ENCODE data around the gene SEMA3E.

Gene SEMA3E

GRCh38 chr7:83546586-83546985 lies 102.4 kb downstream of the SEMA3E start:
- no peak overlapping the region for H3K4me3 ChIP-seq
- TF ChIP-seq Cebpa-rat (IDR thresholded peaks at IDR 0.05) = no peak
- no peaks in the 10 kb centered on the region for H4K20me1 ChIP-seq
- H3K27ac ChIP-seq = no peak overlapping the region
- H3K9me3 ChIP-seq (replicated peaks in 1 of 11) = no peaks in the 10 kb centered on the region
- H3K4me2 ChIP-seq = no peak overlapping the region
- H3K9ac ChIP-seq = no peak overlapping the region
- H3K36me3 ChIP-seq = no peaks in the 10 kb centered on the region
- no peaks in the 10 kb centered on the region for H3K27me3 ChIP-seq
- H3K4me1 ChIP-seq = peaks cover 0 to 17% (median 0%) of the 10 kb centered on the region in 10 experiments; a peak in 2 of 20 replicates

- Histone ChIP-seq H3K27me3 (no peaks in the 10 kb centered on the region), H3K27ac (no peak overlapping the region), H3K9ac (no peak overlapping the region), H3K4me3 (no peak overlapping the region), H3K4me1 (peaks cover 0 to 17% (median 0%) of the 10 kb centered on the region in 10 experiments; a peak in 3 of 20 replicates), H3K36me3 (no peaks in the 10 kb centered on the region), H3K4me2 (no peak overlapping the region), H4K20me1 (no peaks in the 10 kb centered on the region), H3K9me3 (replicated peaks in 1 of 11) (no peaks in the 10 kb centered on the region)
- no peak for TF ChIP-seq Cebpa-rat (IDR thresholded peaks at IDR 0.05)
Measured at GRCh38 chr7:83541187-83541960, 107.6 kb downstream of the SEMA3E start.

- no peaks in the 10 kb centered on the region for H3K27me3 ChIP-seq
- H4K20me1 ChIP-seq = no peaks in the 10 kb centered on the region
- H3K4me3 ChIP-seq = no peak overlapping the region
- no peak overlapping the region for H3K9ac ChIP-seq
- H3K9me3 ChIP-seq (replicated peaks in 1 of 11) = no peaks in the 10 kb centered on the region
- H3K36me3 ChIP-seq = no peaks in the 10 kb centered on the region
- TF ChIP-seq Cebpa-rat (IDR thresholded peaks at IDR 0.05) = no peak
- peaks cover 0 to 6% (median 0%) of the 10 kb centered on the region in 10 experiments; a peak in 1 of 20 replicates for H3K4me1 ChIP-seq
- H3K27ac ChIP-seq = no peak overlapping the region
- no peak overlapping the region for H3K4me2 ChIP-seq
Measured at GRCh38 chr7:83534488-83534887, 114.5 kb downstream of the SEMA3E start.

GRCh38 chr7:83532219-83532618 lies 116.7 kb downstream of the SEMA3E start:
- no peak overlapping the region for H3K27ac ChIP-seq
- H3K4me3 ChIP-seq = no peak overlapping the region
- no peak for TF ChIP-seq Cebpa-rat (IDR thresholded peaks at IDR 0.05)
- H3K4me2 ChIP-seq = no peak overlapping the region
- H3K27me3 ChIP-seq = no peaks in the 10 kb centered on the region
- H4K20me1 ChIP-seq = no peaks in the 10 kb centered on the region
- peaks cover 0 to 3% (median 0%) of the 10 kb centered on the region in 10 experiments; a peak in 1 of 20 replicates for H3K4me1 ChIP-seq
- no peak overlapping the region for H3K9ac ChIP-seq
- no peaks in the 10 kb centered on the region for H3K36me3 ChIP-seq
- no peaks in the 10 kb centered on the region for H3K9me3 ChIP-seq (replicated peaks in 1 of 11)

GRCh38 chr7:83531766-83532165 lies 117.2 kb downstream of the SEMA3E start:
- Histone ChIP-seq H3K4me1 (no peaks in the 10 kb centered on the region), H4K20me1 (no peaks in the 10 kb centered on the region), H3K4me3 (no peak overlapping the region), H3K9me3 (replicated peaks in 1 of 11) (no peaks in the 10 kb centered on the region), H3K4me2 (no peak overlapping the region), H3K9ac (no peak overlapping the region), H3K36me3 (no peaks in the 10 kb centered on the region), H3K27ac (no peak overlapping the region), H3K27me3 (no peaks in the 10 kb centered on the region)
- TF ChIP-seq Cebpa-rat (IDR thresholded peaks at IDR 0.05) = no peak

- Histone ChIP-seq H3K9me3 (replicated peaks in 1 of 11) (no peaks in the 10 kb centered on the region), H3K4me1 (no peaks in the 10 kb centered on the region), H3K27me3 (no peaks in the 10 kb centered on the region)
Measured at GRCh38 chr7:83528925-83529423, 120.0 kb downstream of the SEMA3E start.

GRCh38 chr7:83524277-83525075 lies 124.5 kb downstream of the SEMA3E start:
- H3K4me2 ChIP-seq = no peak overlapping the region
- H4K20me1 ChIP-seq = no peaks in the 10 kb centered on the region
- no peaks in the 10 kb centered on the region for H3K9me3 ChIP-seq (replicated peaks in 1 of 11)
- no peak overlapping the region for H3K4me3 ChIP-seq
- H3K27me3 ChIP-seq = no peaks in the 10 kb centered on the region
- TF ChIP-seq Cebpa-rat (IDR thresholded peaks at IDR 0.05) = no peak
- no peak overlapping the region for H3K27ac ChIP-seq
- H3K4me1 ChIP-seq = no peaks in the 10 kb centered on the region
- no peak overlapping the region for H3K9ac ChIP-seq
- H3K36me3 ChIP-seq = no peaks in the 10 kb centered on the region

More at GRCh38 chr7:83528925-83529423, 120.0 kb downstream of the SEMA3E start:
- Histone ChIP-seq H3K36me3 (no peaks in the 10 kb centered on the region), H3K9ac (no peak overlapping the region), H3K4me3 (no peak overlapping the region), H3K27ac (no peak overlapping the region), H3K4me2 (no peak overlapping the region), H4K20me1 (no peaks in the 10 kb centered on the region)
- no peak for TF ChIP-seq Cebpa-rat (IDR thresholded peaks at IDR 0.05)

- Histone ChIP-seq H3K4me2 (no peak overlapping the region), H4K20me1 (no peaks in the 10 kb centered on the region), H3K36me3 (no peaks in the 10 kb centered on the region), H3K4me1 (no peaks in the 10 kb centered on the region), H3K27ac (no peak overlapping the region), H3K4me3 (no peak overlapping the region), H3K9ac (no peak overlapping the region), H3K27me3 (no peaks in the 10 kb centered on the region), H3K9me3 (replicated peaks in 1 of 11) (no peaks in the 10 kb centered on the region)
- TF ChIP-seq Cebpa-rat (IDR thresholded peaks at IDR 0.05) = no peak
Measured at GRCh38 chr7:83520726-83521125, 128.2 kb downstream of the SEMA3E start.

- H3K9me3 ChIP-seq (replicated peaks in 1 of 11) = no peaks in the 10 kb centered on the region
- no peak overlapping the region for H3K9ac ChIP-seq
- no peaks in the 10 kb centered on the region for H3K36me3 ChIP-seq
- TF ChIP-seq Cebpa-rat (IDR thresholded peaks at IDR 0.05) = no peak
- no peaks in the 10 kb centered on the region for H3K4me1 ChIP-seq
- H4K20me1 ChIP-seq = no peaks in the 10 kb centered on the region
- no peak overlapping the region for H3K4me3 ChIP-seq
- no peak overlapping the region for H3K27ac ChIP-seq
- no peaks in the 10 kb centered on the region for H3K27me3 ChIP-seq
- H3K4me2 ChIP-seq = no peak overlapping the region
Measured at GRCh38 chr7:83519240-83519639, 129.7 kb downstream of the SEMA3E start.

Measured in BLaER1 treated with 17β-estradiol and CSF1 and Interleukin-3, amounts not matched to agents 10 nM and 100 nM (cell line).